KMS-11 (cell line): ENCODE data around the gene CD99.

ENCODE experiments used
- H2AFZ ChIP-seq: fragments of 200-600 bp; sonication (generic); 2 replicates; pipeline ENCODE4 v1.6.1; 2016; ENCODE audit warnings: antibody characterized with exemption, mixed run types, low read depth
- H3K27ac ChIP-seq: fragments of 200-600 bp; sonication (generic); 2 replicates; pipeline ENCODE4 v1.6.1; 2016; ENCODE audit warnings: mild to moderate bottlenecking, mixed run types
- H3K27me3 ChIP-seq: fragments of 200-600 bp; sonication (generic); 2 replicates; pipeline ENCODE4 v1.6.1; 2017; ENCODE audit warnings: mild to moderate bottlenecking, low read depth, mixed run types, moderate library complexity; ENCODE audit not compliant: insufficient read depth
- H3K36me3 ChIP-seq: fragments of 200-600 bp; sonication (generic); 2 replicates; pipeline ENCODE4 v1.6.1; 2017; ENCODE audit warnings: mild to moderate bottlenecking, mixed run types; ENCODE audit not compliant: insufficient read depth
- H3K4me1 ChIP-seq: fragments of 200-600 bp; sonication (generic); 2 replicates; pipeline ENCODE4 v1.6.1; 2016; ENCODE audit warnings: mild to moderate bottlenecking, low read depth, mixed run types; ENCODE audit not compliant: poor library complexity, severe bottlenecking
- H3K4me2 ChIP-seq: fragments of 200-600 bp; sonication (generic); 2 replicates; pipeline ENCODE4 v1.7.0; 2016; ENCODE audit warnings: mild to moderate bottlenecking, mixed run types
- H3K4me3 ChIP-seq: fragments of 200-600 bp; sonication (generic); IDR thresholded peaks from 2 replicates; pipeline ENCODE4 v1.6.1; 2017; ENCODE audit warnings: low read depth, low read length, mixed read lengths; ENCODE audit not compliant: insufficient read depth
- H3K79me2 ChIP-seq: fragments of 200-600 bp; sonication (generic); 2 replicates; pipeline ENCODE4 v1.6.1; 2016; ENCODE audit warnings: low read depth, mixed run types; ENCODE audit not compliant: insufficient read depth
- H3K9ac ChIP-seq: fragments of 200-600 bp; sonication (generic); 2 replicates; pipeline ENCODE4 v1.6.1; 2016; ENCODE audit warnings: mild to moderate bottlenecking, mixed run types
- H4K20me1 ChIP-seq: fragments of 200-600 bp; sonication (generic); 2 replicates; pipeline ENCODE4 v1.6.1; 2016; ENCODE audit warnings: mild to moderate bottlenecking, mixed run types; ENCODE audit not compliant: insufficient read depth
- CTCF ChIP-seq: fragments of 200-600 bp; sonication (generic); conservative IDR thresholded peaks from 2 replicates; pipeline ENCODE4 v1.6.1; 2017; ENCODE audit warnings: low read depth, mild to moderate bottlenecking, antibody characterized with exemption, low read length, moderate library complexity, mixed read lengths

CD99 gene

GRCh38 chrX:2732649-2733048 is 41.6 kb downstream of the CD99 start:
- H3K79me2 ChIP-seq = no peaks in the 10 kb centered on the region

GRCh38 chrX:2733286-2733685 is 42.2 kb downstream of the CD99 start:
- Histone ChIP-seq H3K36me3 (no peaks in the 10 kb centered on the region), H3K4me2 (no peak overlapping the region), H3K4me1 (no peaks in the 10 kb centered on the region), H2AFZ (no peak overlapping the region), H3K27ac (no peak overlapping the region), H3K9ac (no peak overlapping the region), H3K4me3 (no peak overlapping the region), H3K79me2 (no peaks in the 10 kb centered on the region), H4K20me1 (no peaks in the 10 kb centered on the region), H3K27me3 (no peaks in the 10 kb centered on the region)
- no peak for TF ChIP-seq CTCF

More at GRCh38 chrX:2732649-2733048, 41.6 kb downstream of the CD99 start:
- Histone ChIP-seq H3K9ac (no peak overlapping the region), H2AFZ (no peak overlapping the region), H3K4me1 (no peaks in the 10 kb centered on the region), H3K4me2 (no peak overlapping the region), H3K27ac (no peak overlapping the region), H3K27me3 (no peaks in the 10 kb centered on the region), H3K4me3 (no peak overlapping the region), H3K36me3 (no peaks in the 10 kb centered on the region), H4K20me1 (no peaks in the 10 kb centered on the region)
- TF ChIP-seq CTCF = no peak

GRCh38 chrX:2735270-2735669 is 44.2 kb downstream of the CD99 start:
- no peak for TF ChIP-seq CTCF
- Histone ChIP-seq H3K4me1 (no peaks in the 10 kb centered on the region), H2AFZ (no peak overlapping the region), H3K9ac (no peak overlapping the region), H3K27me3 (no peaks in the 10 kb centered on the region), H3K4me2 (no peak overlapping the region), H3K4me3 (no peak overlapping the region), H3K27ac (no peak overlapping the region), H3K79me2 (no peaks in the 10 kb centered on the region), H3K36me3 (no peaks in the 10 kb centered on the region), H4K20me1 (no peaks in the 10 kb centered on the region)

GRCh38 chrX:2740672-2741071 is 49.6 kb downstream of the CD99 start:
- no peak for TF ChIP-seq CTCF
- Histone ChIP-seq H4K20me1 (no peaks in the 10 kb centered on the region), H3K4me3 (no peak overlapping the region), H3K27ac (no peak overlapping the region), H3K9ac (no peak overlapping the region), H3K36me3 (no peaks in the 10 kb centered on the region), H2AFZ (no peak overlapping the region), H3K4me1 (no peaks in the 10 kb centered on the region), H3K27me3 (no peaks in the 10 kb centered on the region), H3K4me2 (no peak overlapping the region), H3K79me2 (no peaks in the 10 kb centered on the region)
